Gastrocnemius medialis (tissue), 4 donors: ENCODE data around the gene NRCAM.

Source experiments
- CTCF ChIP-seq, 5 experiments: fragments of 450-650 bp in 3 of 5; fragments of 200-600 bp in 2 of 5; sonication (generic) in 2 of 5; IDR thresholded peaks in 4 of 5; conservative IDR thresholded peaks in 1 of 5; 1 replicate in 4 of 5; 2 replicates in 1 of 5; pipeline ENCODE4 v1.5.1; 2016 to 2019; ENCODE audit warnings: antibody characterized with exemption in 5 of 5, mild to moderate bottlenecking in 3 of 5, moderate library complexity in 3 of 5
- POLR2A ChIP-seq, 2 donors: fragments of 450-650 bp; IDR thresholded peaks; one replicate each; pipeline ENCODE4 v1.6.1; 2017; ENCODE audit warnings: antibody characterized with exemption in 2 of 2, mild to moderate bottlenecking in 2 of 2, moderate library complexity in 2 of 2

GRCh38 chr7:108266035-108266434 lies 190.2 kb downstream of the NRCAM start:
- TF ChIP-seq CTCF (IDR thresholded peaks at IDR 0.05 in 4 of 5, conservative IDR thresholded peaks at IDR 0.05 in 1 of 5) (no peak), POLR2A (IDR thresholded peaks at IDR 0.05) (no peak)
